Activated CD4-positive, alpha-beta T cell treated with anti-CD3 and anti-CD28 coated beads, Interleukin-2, amount 10 ng/mL, durations not matched to agents 7 days and 5 days (primary cell): ENCODE results near the gene SMOC2. TPM values are rescaled to one million over a fixed set of nuclear protein-coding genes. Genes with fewer than 3 reads are reported as not detected.

Source experiments
- CTCF ChIA-PET: fragments of 350-600 bp; sonication (Branson Sonifier 250); formaldehyde crosslinking; loops from one replicate; lab custom pipeline; 2021; ENCODE audit warnings: antibody characterized with exemption; lab: Charles Lee
- POLR2A ChIA-PET: fragments of 350-600 bp; sonication (Branson Sonifier 250); formaldehyde crosslinking; loops from one replicate; lab custom pipeline; 2021; ENCODE audit warnings: antibody characterized with exemption; lab: Charles Lee
- DNase-seq: peaks from one replicate; pipeline ENCODE4 v3.0.0-alpha.2; 2020
- H3K27ac Mint-ChIP-seq: one replicate; pipeline ENCODE4 v1.8.0; 2021; ENCODE audit warnings: mild to moderate bottlenecking, moderate library complexity, mixed read lengths
- H3K27me3 Mint-ChIP-seq: one replicate; pipeline ENCODE4 v1.8.0; 2021; ENCODE audit warnings: mixed read lengths
- H3K36me3 Mint-ChIP-seq: one replicate; pipeline ENCODE4 v1.8.0; 2021; ENCODE audit warnings: low read depth, mixed read lengths
- H3K4me1 Mint-ChIP-seq: one replicate; pipeline ENCODE4 v1.8.0; 2021; ENCODE audit warnings: mixed read lengths
- H3K4me3 Mint-ChIP-seq: one replicate; pipeline ENCODE4 v1.8.0; 2021; ENCODE audit warnings: mild to moderate bottlenecking, moderate library complexity, mixed read lengths
- H3K9me3 Mint-ChIP-seq: one replicate; pipeline ENCODE4 v1.8.0; 2021; ENCODE audit warnings: mixed read lengths
- total RNA-seq, 2 experiments: library from RNA; stranded (reverse); gene quantifications; one replicate each; pipeline ENCODE4 v1.2.3, GENCODE V29; 2021

Gene SMOC2
- total RNA-seq, 2 experiments from 2014 or later: not detected

- POLR2A ChIA-PET: no interaction called here
- DNase-seq: no peak
- H3K27ac Mint-ChIP-seq: no peak overlapping the region
- CTCF ChIA-PET: no interaction called here
- H3K4me3 Mint-ChIP-seq: no peak overlapping the region
- no peaks in the 10 kb centered on the region for H3K36me3 Mint-ChIP-seq
- H3K4me1 Mint-ChIP-seq: no peaks in the 10 kb centered on the region
- H3K9me3 Mint-ChIP-seq: no peaks in the 10 kb centered on the region
- H3K27me3 Mint-ChIP-seq: peaks cover 4% of the 10 kb centered on the region
These were observed 66.3 kb downstream of the SMOC2 start for GRCh38 chr6:168507297-168507696.

GRCh38 chr6:168507730-168508129 is 66.7 kb downstream of the SMOC2 start:
- ChIA-PET CTCF (no interaction called here), POLR2A (no interaction called here)
- no peak overlapping the region for H3K27ac Mint-ChIP-seq
- peaks cover 4% of the 10 kb centered on the region for H3K27me3 Mint-ChIP-seq
- H3K4me1 Mint-ChIP-seq: no peaks in the 10 kb centered on the region
- H3K36me3 Mint-ChIP-seq: no peaks in the 10 kb centered on the region
- DNase-seq: no peak
- no peak overlapping the region for H3K4me3 Mint-ChIP-seq
- no peaks in the 10 kb centered on the region for H3K9me3 Mint-ChIP-seq

GRCh38 chr6:168508903-168509302 is 67.9 kb downstream of the SMOC2 start:
- Mint-ChIP-seq H3K9me3 (no peaks in the 10 kb centered on the region), H3K4me3 (no peak overlapping the region), H3K27me3 (peaks cover 4% of the 10 kb centered on the region)

GRCh38 chr6:168513766-168514165 is 72.8 kb downstream of the SMOC2 start:
- peaks cover 4% of the 10 kb centered on the region for H3K27me3 Mint-ChIP-seq
- H3K9me3 Mint-ChIP-seq: no peaks in the 10 kb centered on the region
- H3K27ac Mint-ChIP-seq: no peak overlapping the region
- H3K4me3 Mint-ChIP-seq: no peak overlapping the region
- H3K36me3 Mint-ChIP-seq: no peaks in the 10 kb centered on the region
- ChIA-PET CTCF (no interaction called here), POLR2A (no interaction called here)
- no peak for DNase-seq
- H3K4me1 Mint-ChIP-seq: no peaks in the 10 kb centered on the region

More at GRCh38 chr6:168508903-168509302, 67.9 kb downstream of the SMOC2 start:
- H3K36me3 Mint-ChIP-seq: no peaks in the 10 kb centered on the region
- no peaks in the 10 kb centered on the region for H3K4me1 Mint-ChIP-seq
- ChIA-PET POLR2A (no interaction called here), CTCF (interaction anchor here (0.7 kb wide), 1 partner anchor 11 kb away, joined by 3 read pairs; no protein-coding TSS in a partner anchor)
- H3K27ac Mint-ChIP-seq: no peak overlapping the region
- DNase-seq: no peak

- Mint-ChIP-seq H3K4me3 (no peak overlapping the region), H3K27ac (no peak overlapping the region), H3K9me3 (no peaks in the 10 kb centered on the region), H3K27me3 (peaks cover 2% of the 10 kb centered on the region), H3K4me1 (no peaks in the 10 kb centered on the region), H3K36me3 (no peaks in the 10 kb centered on the region)
- no peak for DNase-seq
- CTCF ChIA-PET: no interaction called here
- POLR2A ChIA-PET: no interaction called here
These were observed 73.2 kb downstream of the SMOC2 start for GRCh38 chr6:168514216-168514615.

GRCh38 chr6:168515376-168515775 is 74.4 kb downstream of the SMOC2 start:
- peaks cover 2% of the 10 kb centered on the region for H3K27me3 Mint-ChIP-seq
- no peak for DNase-seq
- H3K9me3 Mint-ChIP-seq: no peaks in the 10 kb centered on the region
- POLR2A ChIA-PET: no interaction called here
- H3K4me1 Mint-ChIP-seq: no peaks in the 10 kb centered on the region
- H3K27ac Mint-ChIP-seq: no peak overlapping the region
- H3K4me3 Mint-ChIP-seq: no peak overlapping the region
- no peaks in the 10 kb centered on the region for H3K36me3 Mint-ChIP-seq
- CTCF ChIA-PET: no interaction called here

- H3K9me3 Mint-ChIP-seq: no peaks in the 10 kb centered on the region
- no peak for DNase-seq
- H3K27me3 Mint-ChIP-seq: no peaks in the 10 kb centered on the region
- no peaks in the 10 kb centered on the region for H3K4me1 Mint-ChIP-seq
- ChIA-PET POLR2A (no interaction called here), CTCF (no interaction called here)
- no peak overlapping the region for H3K4me3 Mint-ChIP-seq
- no peak overlapping the region for H3K27ac Mint-ChIP-seq
- H3K36me3 Mint-ChIP-seq: no peaks in the 10 kb centered on the region
These were observed 76.2 kb downstream of the SMOC2 start for GRCh38 chr6:168516944-168517741.

GRCh38 chr6:168517742-168518347 is 76.9 kb downstream of the SMOC2 start:
- CTCF ChIA-PET: no interaction called here
- POLR2A ChIA-PET: no interaction called here
- no peaks in the 10 kb centered on the region for H3K36me3 Mint-ChIP-seq
- no peak overlapping the region for H3K4me3 Mint-ChIP-seq
- DNase-seq: no peak
- H3K27ac Mint-ChIP-seq: no peak overlapping the region
- no peaks in the 10 kb centered on the region for H3K9me3 Mint-ChIP-seq
- H3K27me3 Mint-ChIP-seq: no peaks in the 10 kb centered on the region
- H3K4me1 Mint-ChIP-seq: no peaks in the 10 kb centered on the region

- no peak for DNase-seq
- H3K27me3 Mint-ChIP-seq: no peaks in the 10 kb centered on the region
- no peak overlapping the region for H3K27ac Mint-ChIP-seq
- ChIA-PET POLR2A (no interaction called here), CTCF (no interaction called here)
- H3K9me3 Mint-ChIP-seq: no peaks in the 10 kb centered on the region
- no peak overlapping the region for H3K4me3 Mint-ChIP-seq
- H3K36me3 Mint-ChIP-seq: no peaks in the 10 kb centered on the region
- no peaks in the 10 kb centered on the region for H3K4me1 Mint-ChIP-seq
These were observed 77.4 kb downstream of the SMOC2 start for GRCh38 chr6:168518348-168518745.

- DNase-seq: no peak
- ChIA-PET POLR2A (no interaction called here), CTCF (no interaction called here)
- Mint-ChIP-seq H3K9me3 (no peaks in the 10 kb centered on the region), H3K4me3 (no peak overlapping the region), H3K4me1 (no peaks in the 10 kb centered on the region), H3K27ac (no peak overlapping the region), H3K27me3 (no peaks in the 10 kb centered on the region), H3K36me3 (no peaks in the 10 kb centered on the region)
These were observed 77.9 kb downstream of the SMOC2 start for GRCh38 chr6:168518867-168519266.

GRCh38 chr6:168520233-168520632 is 79.2 kb downstream of the SMOC2 start:
- no peak overlapping the region for H3K4me3 Mint-ChIP-seq
- H3K4me1 Mint-ChIP-seq: no peaks in the 10 kb centered on the region
- no peak overlapping the region for H3K27ac Mint-ChIP-seq
- DNase-seq: no peak
- no peaks in the 10 kb centered on the region for H3K9me3 Mint-ChIP-seq
- no peaks in the 10 kb centered on the region for H3K27me3 Mint-ChIP-seq
- ChIA-PET CTCF (interaction anchor here (0.8 kb wide), 1 partner anchor 11 kb away, joined by 3 read pairs; no protein-coding TSS in a partner anchor), POLR2A (no interaction called here)
- no peaks in the 10 kb centered on the region for H3K36me3 Mint-ChIP-seq

- ChIA-PET CTCF (no interaction called here), POLR2A (no interaction called here)
- Mint-ChIP-seq H3K27me3 (no peaks in the 10 kb centered on the region), H3K4me3 (no peak overlapping the region), H3K9me3 (no peaks in the 10 kb centered on the region), H3K4me1 (no peaks in the 10 kb centered on the region), H3K27ac (no peak overlapping the region), H3K36me3 (no peaks in the 10 kb centered on the region)
- DNase-seq: no peak
These were observed 83.6 kb downstream of the SMOC2 start for GRCh38 chr6:168524571-168525001.

- H3K4me1 Mint-ChIP-seq: no peaks in the 10 kb centered on the region
- H3K27me3 Mint-ChIP-seq: no peaks in the 10 kb centered on the region
- ChIA-PET POLR2A (no interaction called here), CTCF (no interaction called here)
- H3K4me3 Mint-ChIP-seq: no peak overlapping the region
- no peaks in the 10 kb centered on the region for H3K36me3 Mint-ChIP-seq
- no peaks in the 10 kb centered on the region for H3K9me3 Mint-ChIP-seq
- no peak for DNase-seq
- no peak overlapping the region for H3K27ac Mint-ChIP-seq
These were observed 84.1 kb downstream of the SMOC2 start for GRCh38 chr6:168525114-168525513.
